ENCODE measurements around the gene MTIF2. TPM values are rescaled to one million over a fixed set of nuclear protein-coding genes. Genes with fewer than 3 reads are reported as not detected.

The MTIF2 gene
- total and polyA plus RNA-seq, 9 of the 15 experiments (the other 6 are each of a cell fraction or from before 2014, with no cell fraction given): 58.7 to 143 (median 105) TPM

- TF ChIP-seq ZNF512 (tag; IDR thresholded peaks at IDR 0.05) (peak; percentile 100), NFATC3 (IDR thresholded peaks at IDR 0.05) (peak; percentile 41; the same call in 1 of the 2 replicates), ZNF449 (CRISPR knock-in tag; IDR thresholded peaks at IDR 0.05) (0 out of 2 replicates have a peak, but pooled peaks have one; percentile 18), L3MBTL2 (IDR thresholded peaks at IDR 0.05) (peak; percentile 74), PHB (CRISPR knock-in tag; IDR thresholded peaks at IDR 0.05) (peak; percentile 82; the same call in 1 of the 2 replicates), ARNT (IDR thresholded peaks at IDR 0.05) (peak; percentile 44 to 95; a peak in 3 of 4 replicates), JUND (IDR thresholded peaks at IDR 0.05; ENCODE audit: borderline replicate concordance, low read depth, low read length) (peak; percentile 74), JUND (tag; IDR thresholded peaks at IDR 0.05; ENCODE audit: borderline replicate concordance, low read depth, low read length) (peak; percentile 54; the same call in 1 of the 3 replicates), RCOR1 (IDR thresholded peaks at IDR 0.05; ENCODE audit: borderline replicate concordance in 1 of 2, low read depth in 2 of 2, low read length in 2 of 2) (peak in 1 of 2 experiments; percentile 76; a peak in 2 of 4 replicates), ELF4 (CRISPR knock-in tag; IDR thresholded peaks at IDR 0.05) (no peak; the same call in 1 of the 2 replicates), ZNF146 (CRISPR knock-in tag; IDR thresholded peaks at IDR 0.05; ENCODE audit: unreplicated experiment) (no peak), GTF2A2 (tag; IDR thresholded peaks at IDR 0.05) (no peak), CHAMP1 (IDR thresholded peaks at IDR 0.05) (peak; percentile 64), NEUROD1 (IDR thresholded peaks at IDR 0.05; ENCODE audit: borderline replicate concordance, low read depth, low read length, partially characterized antibody) (peak; percentile 64), PCBP2 (IDR thresholded peaks at IDR 0.05; ENCODE audit: low read depth, low read length, poor library complexity, severe bottlenecking) (no peak), ASH1L (IDR thresholded peaks at IDR 0.05; ENCODE audit: borderline replicate concordance, low read depth, partially characterized antibody) (peak; percentile 45), TAF1 (IDR thresholded peaks at IDR 0.05; ENCODE audit: control insufficient read depth, extremely low read depth, insufficient read depth, low read length, severe bottlenecking) (peak; percentile 97), POLR2AphosphoS2 (IDR thresholded peaks at IDR 0.05; ENCODE audit: low read length) (peak; percentile 56; the same call in 1 of the 2 replicates), EP300 (IDR thresholded peaks at IDR 0.05; ENCODE audit: low read length) (peak; percentile 50; the same call in 1 of the 2 replicates), GTF2B (IDR thresholded peaks at IDR 0.05; ENCODE audit: extremely low read depth, insufficient read length) (no peak)
These were observed at the start of gene MTIF2 (continued) for GRCh38 chr2:55268907-55269644.
